Body of pancreas (tissue), 4 donors: ENCODE data around the gene UBE4B.

Source experiments
- POLR2A ChIP-seq, 3 donors: fragments of 450-650 bp; IDR thresholded peaks; one replicate each; pipeline ENCODE4 v1.6.1; 2016; ENCODE audit warnings: antibody characterized with exemption in 3 of 3, mild to moderate bottlenecking in 2 of 3
- TF ChIP-seq, protein P1 (sequence below), 7 experiments: fragments of 450-650 bp in 4 of 7; fragments of 200-600 bp in 3 of 7; sonication (generic) in 3 of 7; IDR thresholded peaks; one replicate each; pipeline ENCODE4 v1.5.1; 2016 to 2019; ENCODE audit warnings: antibody characterized with exemption in 7 of 7

DNA sequence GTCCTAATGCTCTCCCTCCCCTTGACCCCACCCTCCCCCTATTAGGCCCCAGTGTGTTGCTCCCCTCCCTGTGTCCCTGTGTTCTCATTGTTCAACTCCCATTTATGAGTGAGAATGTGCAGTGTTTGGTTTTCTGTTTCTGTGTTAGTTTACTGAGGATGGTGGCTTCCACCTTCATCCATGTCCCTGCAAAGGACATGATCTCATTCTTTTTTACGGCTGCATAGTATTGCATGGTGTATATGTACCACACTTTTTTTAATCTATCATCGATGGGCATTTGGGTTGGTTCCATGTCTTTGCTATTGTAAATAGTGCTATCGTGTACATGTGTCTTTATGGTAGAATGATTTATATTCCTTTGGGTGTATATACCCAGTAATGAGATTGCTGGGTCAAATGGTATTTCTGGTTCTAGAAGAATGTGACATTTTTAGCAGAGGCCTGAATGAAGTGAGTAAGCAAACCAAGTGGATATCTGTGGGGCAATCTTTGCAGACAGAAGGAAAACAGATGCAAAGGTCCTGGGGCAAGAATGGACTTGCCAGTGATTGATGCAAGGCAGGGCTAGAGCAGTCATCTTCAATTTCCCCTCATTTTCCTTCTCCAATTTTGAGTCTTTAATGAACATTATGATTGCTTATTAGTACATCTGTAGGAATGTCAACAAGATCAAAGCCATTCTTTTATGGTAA, 50.2 kb downstream of the UBE4B start:
- TF ChIP-seq, protein P1, sequence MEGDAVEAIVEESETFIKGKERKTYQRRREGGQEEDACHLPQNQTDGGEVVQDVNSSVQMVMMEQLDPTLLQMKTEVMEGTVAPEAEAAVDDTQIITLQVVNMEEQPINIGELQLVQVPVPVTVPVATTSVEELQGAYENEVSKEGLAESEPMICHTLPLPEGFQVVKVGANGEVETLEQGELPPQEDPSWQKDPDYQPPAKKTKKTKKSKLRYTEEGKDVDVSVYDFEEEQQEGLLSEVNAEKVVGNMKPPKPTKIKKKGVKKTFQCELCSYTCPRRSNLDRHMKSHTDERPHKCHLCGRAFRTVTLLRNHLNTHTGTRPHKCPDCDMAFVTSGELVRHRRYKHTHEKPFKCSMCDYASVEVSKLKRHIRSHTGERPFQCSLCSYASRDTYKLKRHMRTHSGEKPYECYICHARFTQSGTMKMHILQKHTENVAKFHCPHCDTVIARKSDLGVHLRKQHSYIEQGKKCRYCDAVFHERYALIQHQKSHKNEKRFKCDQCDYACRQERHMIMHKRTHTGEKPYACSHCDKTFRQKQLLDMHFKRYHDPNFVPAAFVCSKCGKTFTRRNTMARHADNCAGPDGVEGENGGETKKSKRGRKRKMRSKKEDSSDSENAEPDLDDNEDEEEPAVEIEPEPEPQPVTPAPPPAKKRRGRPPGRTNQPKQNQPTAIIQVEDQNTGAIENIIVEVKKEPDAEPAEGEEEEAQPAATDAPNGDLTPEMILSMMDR (IDR thresholded peaks at IDR 0.05): no peak
- no peak for TF ChIP-seq POLR2A (IDR thresholded peaks at IDR 0.05)
